IPS-NIHi11 (cell line): ENCODE measurements around the gene USP24.
"Not testable (repeated sequence)": the region's sequence is repeated elsewhere in the genome, so short reads cannot be mapped to it uniquely, and the experiment has no call there.

Experiments used
- DNase-seq: peaks from one replicate; pipeline ENCODE4 v3.0.0; 2012; ENCODE audit warnings: mixed read lengths, low spot score

The USP24 gene

DNA sequence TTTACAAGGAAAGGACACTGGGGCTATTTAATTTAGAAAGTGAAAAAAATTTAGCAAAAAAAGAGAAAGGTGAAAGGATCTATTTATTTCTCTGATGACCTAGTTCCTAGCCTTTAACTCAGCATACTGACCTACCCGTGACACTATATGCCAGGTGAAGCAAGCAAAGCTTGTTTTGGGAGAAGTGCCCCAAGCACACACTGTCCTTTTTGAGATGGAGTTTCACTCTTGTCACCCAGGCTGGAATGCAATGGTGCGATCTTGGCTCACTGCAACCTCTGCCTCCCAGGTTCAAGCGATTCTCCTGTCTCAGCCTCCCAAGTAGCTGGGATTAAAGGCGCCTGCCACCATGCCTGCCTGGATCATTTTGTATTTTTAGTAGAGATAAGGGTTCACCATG, 14.6 kb upstream of the USP24 start:
- not testable (repeated sequence) for DNase-seq

DNA sequence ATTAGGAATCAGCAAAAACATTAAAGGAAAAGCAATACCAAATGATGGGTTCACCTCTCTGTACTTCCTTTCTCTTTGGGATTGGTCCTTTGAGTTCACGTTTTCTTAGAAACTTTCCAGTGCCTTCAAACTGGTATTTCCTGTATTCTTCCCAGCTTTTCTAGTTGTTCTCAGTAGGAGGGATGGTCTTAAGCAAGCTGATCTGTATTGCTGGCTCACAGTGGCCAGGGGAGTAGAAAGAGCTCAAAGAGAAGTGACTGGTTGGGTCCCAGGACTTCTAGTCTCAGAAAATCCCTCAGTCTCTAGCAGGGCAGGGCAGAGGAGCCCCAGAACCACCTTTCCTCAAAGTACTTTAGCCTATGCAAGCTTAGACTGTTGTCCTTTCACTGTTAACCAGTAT, 10.1 kb upstream of the USP24 start:
- peak; percentile 30 for DNase-seq

DNA sequence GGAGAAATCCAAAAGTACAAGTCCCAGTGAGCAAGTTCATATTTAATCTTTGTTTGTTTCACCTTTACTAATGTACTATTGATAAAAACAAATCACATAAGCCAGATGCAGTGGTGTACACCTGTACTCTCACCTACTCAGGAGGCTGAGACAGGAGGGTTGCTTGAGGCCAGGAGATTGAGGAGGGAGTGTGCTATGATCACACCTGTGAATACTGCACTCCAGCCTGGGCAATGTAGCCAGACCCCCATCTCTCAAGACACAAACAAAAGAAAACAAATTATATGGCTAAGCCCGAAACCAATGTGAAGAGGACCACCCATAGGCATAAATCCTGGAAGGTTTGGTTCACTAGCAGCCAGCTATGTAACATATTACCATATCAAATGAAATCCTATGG, 9.6 kb upstream of the USP24 start:
- DNase-seq, result no peak

DNA sequence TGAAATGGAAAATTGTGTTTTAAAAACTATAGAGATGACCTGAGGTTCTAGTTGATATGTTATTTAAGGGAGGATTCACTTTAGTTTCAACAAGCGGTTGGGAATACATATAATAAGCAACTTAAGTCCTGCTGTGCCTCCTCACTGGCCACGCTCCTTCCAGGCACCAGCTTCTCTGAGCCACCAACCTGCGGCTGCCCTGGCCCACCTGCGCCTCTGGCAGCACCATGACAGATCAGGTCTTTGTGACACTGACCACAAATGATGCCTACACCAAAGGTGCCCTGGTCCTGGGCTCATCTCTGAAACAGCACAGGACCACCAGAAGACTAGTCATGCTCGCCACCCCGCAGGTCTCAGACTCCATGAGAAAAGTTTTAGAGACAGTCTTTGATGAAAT, 7.0 kb upstream of the USP24 start:
- DNase-seq, result no peak

DNA sequence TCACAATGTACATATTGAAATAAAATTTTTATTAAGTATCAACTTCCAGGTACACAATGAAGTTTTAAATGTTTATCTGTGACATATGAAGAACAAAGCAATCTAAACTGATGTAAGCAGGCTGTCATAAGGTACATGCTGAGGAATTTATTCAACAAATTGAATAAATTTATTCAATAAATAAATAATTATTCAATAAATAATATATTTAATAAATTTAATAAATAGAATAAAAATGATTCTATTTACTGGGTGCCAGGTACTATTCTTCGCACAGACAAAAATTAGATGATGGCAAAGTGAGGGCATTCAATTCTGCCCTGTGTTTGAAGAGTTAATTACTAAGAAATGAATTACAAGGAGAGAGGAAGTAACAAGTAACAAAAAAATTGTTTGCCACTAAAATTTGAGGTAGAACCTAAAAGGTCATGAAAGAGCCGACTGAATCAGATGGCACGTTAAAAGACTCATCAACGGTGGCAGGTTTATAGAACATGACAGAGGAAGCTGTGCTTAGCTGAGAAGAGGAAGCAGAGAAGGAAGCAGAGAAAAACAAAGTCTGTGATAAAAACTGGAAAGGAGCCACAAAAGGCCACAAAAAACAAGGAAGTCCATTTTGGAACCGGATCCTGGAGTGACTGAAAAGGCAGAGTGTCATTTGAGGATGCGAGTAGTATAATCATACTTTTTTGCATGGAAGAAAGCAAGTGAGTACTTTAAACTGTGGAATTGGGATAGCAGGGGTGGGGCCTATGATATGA, 2.2 kb upstream of the USP24 start:
- no peak for DNase-seq

DNA sequence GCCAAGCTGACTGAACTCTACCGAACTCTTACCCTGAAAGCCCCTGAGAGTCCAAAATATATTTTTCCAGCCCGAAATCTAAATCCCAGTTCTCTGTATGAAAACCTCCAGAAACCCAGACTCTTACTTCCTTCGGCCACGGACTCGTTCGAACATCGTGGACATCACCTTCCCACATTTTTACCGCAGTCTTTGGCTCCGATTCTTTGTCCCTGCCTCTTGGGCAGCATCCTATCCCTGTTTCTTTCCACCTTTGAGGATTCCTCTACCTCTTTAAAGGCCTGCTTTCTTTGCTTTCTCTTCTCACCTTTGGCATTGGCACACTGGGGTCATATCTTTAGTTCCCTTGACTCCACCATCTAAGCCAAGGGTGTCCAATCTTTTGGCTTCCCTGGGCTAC, 932 bp upstream of the USP24 start:
- DNase-seq, result no peak

DNA sequence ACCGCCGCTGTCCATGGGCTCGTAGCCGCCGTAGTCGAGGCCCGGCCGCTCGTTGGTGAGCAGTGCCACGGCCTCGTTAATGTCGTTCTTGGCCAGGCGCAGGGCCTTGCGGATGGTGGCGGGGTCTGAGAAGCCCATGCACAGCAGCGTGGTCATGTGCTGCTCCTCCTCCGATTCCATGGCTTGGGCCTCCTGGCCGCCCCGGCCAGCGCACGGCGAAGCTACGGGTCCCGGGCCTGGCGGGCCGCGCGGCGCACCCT, 300 bp downstream of the USP24 start:
- peak; percentile 73 for DNase-seq

DNA sequence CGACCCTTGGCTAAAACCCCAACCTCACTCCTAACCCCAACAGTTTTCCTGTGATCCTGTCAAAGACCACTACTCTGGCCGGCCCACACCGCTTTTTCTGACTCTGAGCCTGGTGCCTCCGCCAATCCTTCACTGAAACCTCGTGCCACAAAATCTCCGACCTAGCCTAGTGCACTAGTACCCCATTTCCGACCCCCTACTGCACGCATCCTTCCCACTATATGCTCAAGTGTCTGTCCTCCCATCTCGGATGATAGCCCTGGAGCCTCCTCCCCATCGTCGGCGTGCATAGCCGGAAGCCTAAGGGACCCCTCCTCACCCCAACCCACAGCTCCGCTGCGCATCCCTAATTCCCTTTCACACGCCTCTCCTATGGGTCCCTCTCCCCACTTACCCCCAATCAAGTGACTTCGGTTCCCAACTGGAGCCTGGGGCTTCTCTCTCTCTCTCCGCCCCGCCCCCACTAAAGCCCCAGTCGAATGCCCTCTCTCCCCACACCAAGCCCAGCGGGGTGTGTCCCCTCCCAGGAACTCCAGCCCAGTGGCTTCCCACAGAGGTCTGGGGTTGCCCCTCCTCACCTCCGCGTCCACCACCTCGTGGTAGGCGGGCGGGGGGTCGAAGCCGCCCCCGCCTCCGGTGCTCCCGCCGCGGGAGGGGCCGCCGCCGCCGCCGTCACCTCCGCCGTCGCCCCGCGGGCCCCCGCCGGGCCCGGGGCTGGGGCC, 791 bp downstream of the USP24 start:
- DNase-seq, result peak; percentile 77

DNA sequence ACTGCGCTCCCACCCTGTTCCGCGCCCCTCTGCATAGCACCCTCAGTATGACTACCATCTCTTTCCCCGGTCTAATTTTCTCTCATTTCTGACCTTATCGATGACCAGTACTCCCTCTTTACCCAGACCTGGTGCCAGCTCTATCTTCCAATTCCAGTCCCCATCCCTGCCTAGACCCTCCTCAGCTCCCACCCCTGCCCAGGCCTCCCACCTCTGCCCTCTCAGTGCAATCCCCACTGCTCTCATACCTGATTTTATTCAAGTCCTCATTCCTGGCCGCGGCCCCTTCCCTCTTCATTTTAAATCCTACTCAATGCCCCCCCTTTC, 1.3 kb downstream of the USP24 start:
- no peak for DNase-seq

DNA sequence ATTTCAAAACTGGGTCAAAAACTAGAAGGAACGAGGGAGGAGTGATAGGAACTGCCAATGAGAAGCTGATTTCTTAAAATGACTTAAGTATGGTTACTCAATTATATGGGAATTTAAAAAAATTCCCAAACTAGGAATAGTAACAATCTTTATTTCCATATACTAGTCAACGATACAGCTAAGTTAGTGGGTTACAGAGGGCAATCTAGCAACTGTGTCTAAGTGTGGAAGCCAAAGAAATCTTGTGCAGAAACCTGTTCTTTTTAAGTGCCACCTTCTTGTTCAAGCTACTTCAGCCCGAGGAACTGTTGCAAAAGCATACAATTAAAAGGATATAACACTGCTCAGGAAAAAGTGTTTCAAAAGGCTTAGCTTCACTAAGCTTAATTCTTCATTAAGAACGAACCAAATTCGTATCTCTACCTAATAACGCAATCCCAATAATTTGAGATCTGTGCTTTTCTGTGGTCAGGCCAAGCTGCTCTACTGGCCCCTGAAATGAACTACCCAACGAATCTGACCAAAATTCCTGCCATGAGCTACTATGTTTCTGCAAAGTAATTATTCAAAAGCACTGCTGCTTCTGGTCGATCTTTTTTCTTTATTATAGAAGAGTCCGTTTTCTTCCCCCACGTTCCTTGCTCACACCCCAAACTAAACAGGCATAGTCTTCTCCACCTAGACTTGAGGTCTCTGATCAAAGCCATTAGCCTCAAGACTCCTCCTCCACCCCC, 1.8 kb downstream of the USP24 start:
- DNase-seq, result no peak

DNA sequence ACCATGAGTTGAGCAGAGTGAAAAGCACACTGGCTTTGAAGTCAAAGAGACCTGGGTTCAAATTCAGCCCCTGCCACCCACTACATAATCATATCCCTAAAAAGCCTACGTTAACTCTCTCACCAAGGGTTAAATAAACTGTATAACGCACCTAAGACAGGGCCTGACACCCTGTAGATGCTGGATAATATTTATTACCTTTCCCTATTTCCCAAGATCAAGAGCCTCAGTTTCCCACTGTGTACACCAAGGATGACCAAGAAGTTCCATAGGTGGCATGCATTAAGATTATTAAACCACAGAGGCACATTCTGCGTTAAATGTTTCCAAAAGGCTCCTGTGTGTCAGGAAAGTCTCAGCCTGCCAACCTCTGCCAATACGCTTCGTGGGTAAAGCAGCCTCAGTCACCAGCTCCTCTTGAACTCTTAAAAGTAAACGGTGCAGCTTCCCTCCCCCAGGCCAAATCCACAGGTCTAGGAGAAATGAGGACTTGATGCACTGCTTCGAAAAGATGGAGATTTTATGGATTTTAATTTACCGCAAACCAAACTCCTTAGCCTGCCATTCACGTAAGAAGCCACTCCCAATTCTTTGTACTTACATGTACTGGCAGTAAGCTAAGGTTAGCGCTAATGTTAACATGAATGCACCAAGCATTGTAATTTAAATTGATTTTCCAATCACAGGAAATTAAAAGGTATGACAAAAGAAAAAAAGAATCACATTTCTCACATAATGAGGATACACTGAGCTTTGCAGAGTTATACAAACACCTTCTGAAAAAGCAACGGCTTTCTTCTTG, 2.6 kb downstream of the USP24 start:
- no peak for DNase-seq

DNA sequence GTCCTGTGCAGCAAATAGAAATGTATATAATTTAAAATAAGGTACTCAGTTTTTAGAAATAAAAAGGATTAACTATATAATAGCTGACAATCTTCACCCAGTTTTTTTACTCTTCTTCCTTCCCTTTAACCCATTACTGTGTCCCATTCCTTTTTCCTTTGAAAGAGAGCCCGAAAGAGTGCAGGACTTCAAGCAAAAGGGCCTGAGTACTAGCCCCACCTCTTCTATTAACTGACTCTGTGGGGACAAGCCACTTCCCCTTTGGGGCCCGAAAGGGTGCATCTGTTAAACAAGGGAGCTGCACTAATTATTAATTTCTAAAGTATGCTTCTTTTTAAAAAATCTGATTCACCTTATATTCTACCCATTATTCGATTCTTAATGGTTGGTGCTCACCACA, 3.3 kb downstream of the USP24 start:
- DNase-seq, result no peak

DNA sequence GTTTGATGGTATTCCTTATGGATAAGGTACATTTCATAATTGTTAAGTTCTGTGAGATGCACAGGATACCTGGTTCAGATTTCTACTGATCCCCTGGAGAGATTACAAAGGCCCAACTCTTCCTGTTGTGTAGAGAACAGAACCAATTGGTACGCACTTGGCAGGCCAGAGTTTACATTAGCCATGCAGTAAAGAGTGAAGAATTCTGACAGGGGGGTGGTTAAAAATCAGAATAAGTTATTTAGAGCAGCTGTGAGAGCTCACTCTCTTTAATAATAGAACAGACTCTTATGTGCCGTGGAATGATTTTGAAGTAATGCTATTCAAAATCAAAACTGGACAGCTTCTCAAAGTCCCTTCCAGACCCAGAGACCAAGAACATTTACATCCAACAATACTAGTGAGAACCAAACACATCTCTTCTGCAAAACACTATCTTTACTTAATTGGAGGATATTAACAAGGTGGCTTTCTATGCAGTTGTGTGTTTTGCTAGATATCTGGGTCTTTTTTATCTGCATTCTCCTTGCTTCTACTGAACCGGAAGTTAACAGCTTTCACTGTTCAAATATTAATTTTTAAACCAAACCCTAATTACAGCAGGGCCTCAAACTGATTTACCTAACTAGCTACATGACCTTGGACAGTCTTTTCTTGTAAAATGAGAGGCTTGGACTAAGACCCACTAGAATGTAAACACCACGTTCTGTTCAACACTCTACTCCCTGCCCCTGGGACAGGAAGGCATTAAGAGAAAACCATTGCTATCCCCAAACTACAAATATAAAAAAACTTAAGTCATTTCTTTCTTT, 4.0 kb downstream of the USP24 start:
- no peak for DNase-seq

DNA sequence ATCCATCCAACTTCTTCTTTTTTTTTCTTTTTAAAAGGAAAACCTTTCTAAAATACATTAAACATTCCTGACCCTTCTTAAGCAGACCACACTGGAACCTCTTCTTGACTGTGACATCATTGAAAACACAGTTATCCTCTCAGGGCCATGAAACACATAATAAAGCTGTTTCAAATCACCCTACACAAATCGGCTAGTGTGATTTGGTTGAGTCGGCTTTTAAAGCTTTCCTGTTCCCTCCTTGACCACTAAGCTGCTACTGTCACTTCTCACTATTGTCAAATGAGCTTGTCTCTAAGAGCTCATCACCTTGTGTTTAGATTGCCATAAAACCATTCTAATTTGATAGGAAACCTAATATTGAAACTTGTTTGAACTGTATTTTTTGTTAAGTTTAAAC, 5.9 kb downstream of the USP24 start:
- DNase-seq, result no peak

DNA sequence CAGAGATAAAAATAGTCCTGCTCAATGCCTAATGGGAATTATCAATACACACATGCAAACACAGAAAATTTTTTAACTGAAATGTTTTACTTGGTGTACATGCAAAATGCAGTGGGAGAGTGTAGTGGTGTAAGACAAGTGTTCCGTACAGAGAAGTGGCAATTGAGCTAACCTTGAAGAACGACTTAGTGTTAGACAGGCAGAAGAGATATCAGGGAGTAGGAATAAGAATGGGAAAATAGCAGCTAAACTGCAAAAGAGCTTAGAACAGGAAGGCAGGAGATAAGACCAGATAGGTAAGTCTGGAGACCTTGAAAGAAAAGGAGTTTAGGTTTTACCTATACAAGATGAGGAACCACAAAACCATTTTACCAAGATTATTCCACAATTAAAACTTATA, 9.0 kb downstream of the USP24 start:
- no peak for DNase-seq

DNA sequence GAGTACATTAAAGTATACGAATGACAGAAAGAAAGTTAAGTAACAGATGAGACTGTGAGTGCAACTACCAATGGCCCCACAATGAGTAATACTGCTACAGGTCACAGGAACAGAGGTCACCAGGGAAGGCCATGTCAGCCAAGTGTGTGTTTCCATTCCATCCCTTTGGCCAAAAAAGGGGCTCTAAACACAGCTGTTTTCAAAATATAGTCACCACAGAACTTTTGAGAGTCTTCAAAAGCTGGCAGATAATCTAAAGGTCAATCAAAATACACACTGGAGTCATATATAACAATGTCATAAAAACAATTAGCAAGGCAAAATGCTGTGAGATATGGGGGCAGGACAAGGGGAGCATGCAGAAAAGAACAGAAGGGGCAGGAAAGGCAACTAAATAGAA, 10.2 kb downstream of the USP24 start:
- DNase-seq, result no peak

DNA sequence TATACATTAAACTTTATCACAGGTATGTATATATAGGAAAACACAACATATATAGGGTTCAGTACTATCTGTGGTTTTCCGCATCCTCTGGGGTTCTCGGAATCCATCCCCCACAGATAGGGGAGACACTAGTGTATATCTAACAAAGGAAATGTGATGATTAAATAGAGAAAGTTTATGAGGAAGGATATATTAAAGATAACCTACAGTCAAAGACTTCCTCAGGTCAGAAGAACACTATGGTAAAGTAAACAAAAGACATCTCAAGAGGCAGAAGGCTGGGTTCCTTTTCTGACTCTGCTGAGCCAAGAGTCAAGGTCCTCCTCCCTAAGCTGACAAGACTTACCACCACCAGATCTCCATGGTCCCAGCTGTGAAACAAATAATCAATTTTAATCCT, 12.1 kb downstream of the USP24 start:
- DNase-seq, result no peak

DNA sequence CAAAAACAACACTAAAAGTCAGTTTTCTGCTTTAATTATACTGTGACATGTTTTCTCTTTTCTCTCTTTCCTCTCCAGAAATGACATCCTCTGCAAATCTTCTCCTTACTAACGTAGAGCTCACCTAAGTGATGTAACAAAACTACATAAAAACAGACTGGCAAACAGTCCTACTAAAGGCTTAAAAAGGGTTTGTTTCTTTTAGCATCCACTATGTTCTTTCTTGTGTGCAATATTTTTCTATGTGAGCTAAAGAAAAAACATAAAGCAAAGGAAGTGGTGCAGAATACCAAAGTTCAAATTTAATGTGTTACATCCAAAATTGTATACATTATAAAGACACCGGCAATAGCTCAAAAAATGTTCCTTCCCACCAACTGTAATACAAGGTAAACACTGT, 14.5 kb downstream of the USP24 start:
- no peak for DNase-seq

DNA sequence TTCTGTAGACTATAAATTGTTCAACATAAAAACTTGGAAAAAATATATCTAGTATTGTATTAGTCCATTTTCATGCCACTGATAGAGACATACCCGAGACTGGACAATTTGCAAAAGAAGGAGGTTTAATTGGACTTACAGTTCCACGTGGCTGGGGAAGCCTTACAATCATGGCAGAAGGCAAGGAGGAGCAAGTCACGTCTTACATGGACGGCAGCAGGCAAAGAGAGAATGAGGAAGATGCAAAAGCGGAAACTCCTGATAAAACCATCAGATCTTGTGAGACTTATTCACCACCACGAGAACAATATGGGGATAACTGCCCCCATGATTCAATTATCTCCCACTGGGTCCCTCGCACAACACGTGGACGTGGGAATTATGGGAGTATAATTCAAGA, 15.4 kb downstream of the USP24 start:
- DNase-seq, result not testable (repeated sequence)

DNA sequence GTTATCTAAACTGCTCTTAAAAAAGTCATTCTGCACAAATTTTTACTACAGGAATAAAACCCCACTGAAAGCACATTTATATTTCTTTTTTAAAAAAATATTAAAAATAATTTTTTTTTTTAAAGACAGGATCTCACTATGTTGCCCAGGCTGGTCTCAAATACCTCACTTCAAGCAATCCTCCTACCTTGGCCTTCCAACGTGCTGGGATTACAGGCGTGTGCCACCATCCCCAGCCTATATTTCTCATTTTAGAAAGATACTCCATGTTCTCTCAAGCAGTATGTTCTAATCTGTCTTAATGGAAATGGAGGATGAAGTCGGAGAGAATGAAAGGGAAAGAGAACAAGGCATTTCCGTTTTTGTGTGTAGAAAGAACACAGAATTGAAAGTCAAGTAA, 17.1 kb downstream of the USP24 start:
- DNase-seq, result no peak

DNA sequence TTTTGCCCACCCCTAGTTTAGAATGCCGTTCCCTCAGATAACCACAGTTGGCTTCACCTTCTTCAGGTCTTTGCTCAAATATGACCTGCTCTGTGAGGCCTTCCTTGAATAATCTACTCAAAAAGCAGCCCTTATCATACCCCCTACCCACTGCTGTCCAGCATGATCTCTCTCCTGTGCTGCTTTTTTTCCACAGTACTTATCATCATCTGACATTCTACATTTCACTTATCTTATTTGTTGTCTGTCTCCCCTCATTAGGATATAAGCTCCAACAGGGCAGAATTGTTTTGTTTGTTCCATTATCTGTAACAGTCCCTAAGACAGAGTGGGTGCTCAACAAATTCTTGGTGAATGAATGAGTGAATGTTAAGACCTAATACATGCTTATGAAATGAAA, 18.1 kb downstream of the USP24 start:
- DNase-seq, result no peak

DNA sequence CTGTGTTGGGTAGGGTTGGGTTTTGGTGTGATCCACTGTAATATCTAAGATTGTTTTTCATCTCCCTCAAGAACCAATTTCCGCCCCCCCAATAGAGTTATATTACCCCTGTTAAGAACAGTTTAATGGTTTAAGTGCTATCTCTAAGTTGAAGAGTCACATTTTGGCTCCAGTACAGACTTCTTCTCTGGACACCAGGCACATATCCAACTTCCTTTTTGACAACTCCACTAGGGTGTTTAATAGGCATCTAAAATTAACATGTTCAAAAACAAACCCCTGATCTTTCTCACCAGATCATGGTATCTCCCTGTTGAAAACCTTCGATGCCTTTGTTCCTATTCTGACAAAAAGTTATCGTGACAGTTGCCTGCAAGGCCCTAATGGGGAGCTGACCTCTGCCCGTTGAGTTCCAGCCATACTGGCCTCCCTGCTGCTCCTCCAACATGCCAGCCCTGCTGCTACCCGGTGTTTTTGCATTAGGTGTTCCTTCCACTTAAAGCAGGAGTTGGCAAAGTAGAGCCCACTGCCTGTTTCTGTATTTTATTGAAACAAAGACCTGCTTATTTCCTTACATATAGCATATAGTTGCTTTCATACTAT, 18.6 kb downstream of the USP24 start:
- no peak for DNase-seq
